WTC11 (cell line): ENCODE measurements around the gene TRIP12.

ENCODE experiments used
- ETV6 ChIP-seq: sonication (generic); formaldehyde crosslinking; IDR thresholded peaks from 2 replicates; pipeline ENCODE4 v1.8.1; 2022; ENCODE audit warnings: mild to moderate bottlenecking, missing genetic modification reagents
- NFYB ChIP-seq: sonication (generic); formaldehyde crosslinking; conservative IDR thresholded peaks from 2 replicates; pipeline ENCODE4 v1.8.0; 2022; ENCODE audit warnings: low read depth, missing genetic modification reagents
- PRDM15 ChIP-seq: sonication (generic); formaldehyde crosslinking; IDR thresholded peaks from 2 replicates; pipeline ENCODE4 v1.8.0; 2022; ENCODE audit warnings: missing genetic modification reagents
- SMAD4 ChIP-seq: sonication (generic); formaldehyde crosslinking; IDR thresholded peaks from 2 replicates; pipeline ENCODE4 v1.8.0; 2022; ENCODE audit warnings: mild to moderate bottlenecking, missing genetic modification reagents
- SP1 ChIP-seq: sonication (generic); formaldehyde crosslinking; conservative IDR thresholded peaks from 2 replicates; pipeline ENCODE4 v1.8.1; 2022; ENCODE audit warnings: missing genetic modification reagents
- TEAD4 ChIP-seq: sonication (generic); formaldehyde crosslinking; IDR thresholded peaks from 2 replicates; pipeline ENCODE4 v1.8.0; 2022; ENCODE audit warnings: mild to moderate bottlenecking, missing genetic modification reagents
- ZBTB43 ChIP-seq: sonication (generic); formaldehyde crosslinking; IDR thresholded peaks from 2 replicates; pipeline ENCODE4 v1.8.1; 2023; ENCODE audit warnings: mild to moderate bottlenecking, missing genetic modification reagents
- TF ChIP-seq, protein P1 (sequence below): sonication (generic); formaldehyde crosslinking; IDR thresholded peaks from 2 replicates; pipeline ENCODE4 v1.8.1; 2023; ENCODE audit warnings: mild to moderate bottlenecking, missing genetic modification reagents, borderline replicate concordance
- TF ChIP-seq, protein P2 (sequence below): fragments of 200-600 bp; IDR thresholded peaks from 2 replicates; pipeline ENCODE4 v1.8.0; 2022; ENCODE audit warnings: antibody characterized with exemption
- TF ChIP-seq, protein P3 (sequence below): sonication (generic); formaldehyde crosslinking; IDR thresholded peaks from 2 replicates; pipeline ENCODE4 v1.8.0; 2023; ENCODE audit warnings: missing genetic modification reagents, mild to moderate bottlenecking, borderline replicate concordance
- TF ChIP-seq, protein P4 (sequence below): fragments of 250-450 bp; sonication (Bioruptor Pico); IDR thresholded peaks from 2 replicates; pipeline ENCODE4 v1.9.0; 2021; ENCODE audit warnings: moderate library complexity, mild to moderate bottlenecking, inconsistent platforms, borderline replicate concordance

DNA sequence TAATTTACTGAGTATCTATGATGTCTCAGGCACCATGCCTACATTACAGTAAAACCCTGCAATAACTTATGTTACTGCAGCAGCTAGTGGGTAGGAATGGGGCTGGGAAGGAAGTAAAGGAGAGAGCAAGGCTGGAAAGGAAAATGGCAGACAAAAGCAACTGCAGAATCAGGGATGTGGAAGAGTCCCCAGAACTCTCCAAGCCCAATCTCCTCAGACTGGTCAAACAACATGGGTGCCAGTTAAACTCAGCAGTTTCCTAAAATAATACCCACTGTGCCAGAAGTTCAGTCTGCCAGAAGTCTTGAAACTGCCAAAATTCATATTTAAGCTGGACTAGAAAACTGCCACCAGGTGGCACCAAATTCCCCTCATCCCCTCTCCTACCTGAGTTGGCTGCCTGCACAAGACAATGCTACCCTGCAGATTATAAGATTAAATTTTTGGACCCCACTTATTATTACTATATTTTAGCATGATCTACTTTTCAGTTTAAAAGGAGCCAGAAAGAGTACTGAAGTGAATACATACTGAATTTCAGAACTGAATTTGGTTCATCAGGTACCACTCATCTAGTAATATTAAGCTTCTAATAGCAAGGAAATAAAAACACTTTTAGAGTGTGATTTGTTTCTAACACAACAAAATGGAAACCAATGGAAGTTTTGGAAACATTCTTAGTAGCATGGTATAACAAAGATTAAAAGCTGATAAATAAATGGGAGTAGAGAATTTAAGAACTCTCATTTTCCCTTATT lies 120.6 kb downstream of the TRIP12 start:
- TF ChIP-seq ZBTB43 (CRISPR knock-in tag) (no peak), PRDM15 (no peak), SMAD4 (CRISPR knock-in tag) (no peak), NFYB (CRISPR knock-in tag) (no peak), ETV6 (CRISPR knock-in tag) (no peak), TEAD4 (CRISPR knock-in tag) (no peak), SP1 (CRISPR knock-in tag) (no peak)
- TF ChIP-seq, protein P1, sequence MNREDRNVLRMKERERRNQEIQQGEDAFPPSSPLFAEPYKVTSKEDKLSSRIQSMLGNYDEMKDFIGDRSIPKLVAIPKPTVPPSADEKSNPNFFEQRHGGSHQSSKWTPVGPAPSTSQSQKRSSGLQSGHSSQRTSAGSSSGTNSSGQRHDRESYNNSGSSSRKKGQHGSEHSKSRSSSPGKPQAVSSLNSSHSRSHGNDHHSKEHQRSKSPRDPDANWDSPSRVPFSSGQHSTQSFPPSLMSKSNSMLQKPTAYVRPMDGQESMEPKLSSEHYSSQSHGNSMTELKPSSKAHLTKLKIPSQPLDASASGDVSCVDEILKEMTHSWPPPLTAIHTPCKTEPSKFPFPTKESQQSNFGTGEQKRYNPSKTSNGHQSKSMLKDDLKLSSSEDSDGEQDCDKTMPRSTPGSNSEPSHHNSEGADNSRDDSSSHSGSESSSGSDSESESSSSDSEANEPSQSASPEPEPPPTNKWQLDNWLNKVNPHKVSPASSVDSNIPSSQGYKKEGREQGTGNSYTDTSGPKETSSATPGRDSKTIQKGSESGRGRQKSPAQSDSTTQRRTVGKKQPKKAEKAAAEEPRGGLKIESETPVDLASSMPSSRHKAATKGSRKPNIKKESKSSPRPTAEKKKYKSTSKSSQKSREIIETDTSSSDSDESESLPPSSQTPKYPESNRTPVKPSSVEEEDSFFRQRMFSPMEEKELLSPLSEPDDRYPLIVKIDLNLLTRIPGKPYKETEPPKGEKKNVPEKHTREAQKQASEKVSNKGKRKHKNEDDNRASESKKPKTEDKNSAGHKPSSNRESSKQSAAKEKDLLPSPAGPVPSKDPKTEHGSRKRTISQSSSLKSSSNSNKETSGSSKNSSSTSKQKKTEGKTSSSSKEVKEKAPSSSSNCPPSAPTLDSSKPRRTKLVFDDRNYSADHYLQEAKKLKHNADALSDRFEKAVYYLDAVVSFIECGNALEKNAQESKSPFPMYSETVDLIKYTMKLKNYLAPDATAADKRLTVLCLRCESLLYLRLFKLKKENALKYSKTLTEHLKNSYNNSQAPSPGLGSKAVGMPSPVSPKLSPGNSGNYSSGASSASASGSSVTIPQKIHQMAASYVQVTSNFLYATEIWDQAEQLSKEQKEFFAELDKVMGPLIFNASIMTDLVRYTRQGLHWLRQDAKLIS (CRISPR knock-in tag): no peak
- TF ChIP-seq, protein P2, sequence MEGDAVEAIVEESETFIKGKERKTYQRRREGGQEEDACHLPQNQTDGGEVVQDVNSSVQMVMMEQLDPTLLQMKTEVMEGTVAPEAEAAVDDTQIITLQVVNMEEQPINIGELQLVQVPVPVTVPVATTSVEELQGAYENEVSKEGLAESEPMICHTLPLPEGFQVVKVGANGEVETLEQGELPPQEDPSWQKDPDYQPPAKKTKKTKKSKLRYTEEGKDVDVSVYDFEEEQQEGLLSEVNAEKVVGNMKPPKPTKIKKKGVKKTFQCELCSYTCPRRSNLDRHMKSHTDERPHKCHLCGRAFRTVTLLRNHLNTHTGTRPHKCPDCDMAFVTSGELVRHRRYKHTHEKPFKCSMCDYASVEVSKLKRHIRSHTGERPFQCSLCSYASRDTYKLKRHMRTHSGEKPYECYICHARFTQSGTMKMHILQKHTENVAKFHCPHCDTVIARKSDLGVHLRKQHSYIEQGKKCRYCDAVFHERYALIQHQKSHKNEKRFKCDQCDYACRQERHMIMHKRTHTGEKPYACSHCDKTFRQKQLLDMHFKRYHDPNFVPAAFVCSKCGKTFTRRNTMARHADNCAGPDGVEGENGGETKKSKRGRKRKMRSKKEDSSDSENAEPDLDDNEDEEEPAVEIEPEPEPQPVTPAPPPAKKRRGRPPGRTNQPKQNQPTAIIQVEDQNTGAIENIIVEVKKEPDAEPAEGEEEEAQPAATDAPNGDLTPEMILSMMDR: peak; percentile 59
- TF ChIP-seq, protein P3, sequence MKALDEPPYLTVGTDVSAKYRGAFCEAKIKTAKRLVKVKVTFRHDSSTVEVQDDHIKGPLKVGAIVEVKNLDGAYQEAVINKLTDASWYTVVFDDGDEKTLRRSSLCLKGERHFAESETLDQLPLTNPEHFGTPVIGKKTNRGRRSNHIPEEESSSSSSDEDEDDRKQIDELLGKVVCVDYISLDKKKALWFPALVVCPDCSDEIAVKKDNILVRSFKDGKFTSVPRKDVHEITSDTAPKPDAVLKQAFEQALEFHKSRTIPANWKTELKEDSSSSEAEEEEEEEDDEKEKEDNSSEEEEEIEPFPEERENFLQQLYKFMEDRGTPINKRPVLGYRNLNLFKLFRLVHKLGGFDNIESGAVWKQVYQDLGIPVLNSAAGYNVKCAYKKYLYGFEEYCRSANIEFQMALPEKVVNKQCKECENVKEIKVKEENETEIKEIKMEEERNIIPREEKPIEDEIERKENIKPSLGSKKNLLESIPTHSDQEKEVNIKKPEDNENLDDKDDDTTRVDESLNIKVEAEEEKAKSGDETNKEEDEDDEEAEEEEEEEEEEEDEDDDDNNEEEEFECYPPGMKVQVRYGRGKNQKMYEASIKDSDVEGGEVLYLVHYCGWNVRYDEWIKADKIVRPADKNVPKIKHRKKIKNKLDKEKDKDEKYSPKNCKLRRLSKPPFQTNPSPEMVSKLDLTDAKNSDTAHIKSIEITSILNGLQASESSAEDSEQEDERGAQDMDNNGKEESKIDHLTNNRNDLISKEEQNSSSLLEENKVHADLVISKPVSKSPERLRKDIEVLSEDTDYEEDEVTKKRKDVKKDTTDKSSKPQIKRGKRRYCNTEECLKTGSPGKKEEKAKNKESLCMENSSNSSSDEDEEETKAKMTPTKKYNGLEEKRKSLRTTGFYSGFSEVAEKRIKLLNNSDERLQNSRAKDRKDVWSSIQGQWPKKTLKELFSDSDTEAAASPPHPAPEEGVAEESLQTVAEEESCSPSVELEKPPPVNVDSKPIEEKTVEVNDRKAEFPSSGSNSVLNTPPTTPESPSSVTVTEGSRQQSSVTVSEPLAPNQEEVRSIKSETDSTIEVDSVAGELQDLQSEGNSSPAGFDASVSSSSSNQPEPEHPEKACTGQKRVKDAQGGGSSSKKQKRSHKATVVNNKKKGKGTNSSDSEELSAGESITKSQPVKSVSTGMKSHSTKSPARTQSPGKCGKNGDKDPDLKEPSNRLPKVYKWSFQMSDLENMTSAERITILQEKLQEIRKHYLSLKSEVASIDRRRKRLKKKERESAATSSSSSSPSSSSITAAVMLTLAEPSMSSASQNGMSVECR (CRISPR knock-in tag): no peak
- TF ChIP-seq, protein P4, sequence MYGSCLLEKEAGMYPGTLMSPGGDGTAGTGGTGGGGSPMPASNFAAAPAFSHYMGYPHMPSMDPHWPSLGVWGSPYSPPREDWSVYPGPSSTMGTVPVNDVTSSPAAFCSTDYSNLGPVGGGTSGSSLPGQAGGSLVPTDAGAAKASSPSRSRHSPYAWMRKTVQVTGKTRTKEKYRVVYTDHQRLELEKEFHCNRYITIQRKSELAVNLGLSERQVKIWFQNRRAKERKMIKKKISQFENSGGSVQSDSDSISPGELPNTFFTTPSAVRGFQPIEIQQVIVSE: no peak
